ENCODE data around the gene ACVR2A. TPM values are rescaled to one million over a fixed set of nuclear protein-coding genes. Genes with fewer than 3 reads are reported as not detected.

Gene ACVR2A
- total RNA-seq, 1 donor from 2014 or later, result 6.5 TPM

- TF ChIP-seq CTCF (conservative IDR thresholded peaks at IDR 0.05; ENCODE audit: low read depth, low read length), result no peak
- DNase-seq (ENCODE audit: low read depth), result no peak
- H3K4me3 ChIP-seq (ENCODE audit: low read depth, low read length), result no peak overlapping the region
Observed at GRCh38 chr2:147854557-147855134, 9.8 kb downstream of the ACVR2A start.

- no peak for TF ChIP-seq CTCF (conservative IDR thresholded peaks at IDR 0.05; ENCODE audit: low read depth, low read length)
- H3K4me3 ChIP-seq (ENCODE audit: low read depth, low read length), result no peak overlapping the region
- DNase-seq (ENCODE audit: low read depth), result no peak
Observed at GRCh38 chr2:147855316-147855715, 10.5 kb downstream of the ACVR2A start.

GRCh38 chr2:147855977-147856376, 11.1 kb downstream of the ACVR2A start:
- H3K4me3 ChIP-seq (ENCODE audit: low read depth, low read length), result no peak overlapping the region
- TF ChIP-seq CTCF (conservative IDR thresholded peaks at IDR 0.05; ENCODE audit: low read depth, low read length), result no peak
- no peak for DNase-seq (ENCODE audit: low read depth)

DNA sequence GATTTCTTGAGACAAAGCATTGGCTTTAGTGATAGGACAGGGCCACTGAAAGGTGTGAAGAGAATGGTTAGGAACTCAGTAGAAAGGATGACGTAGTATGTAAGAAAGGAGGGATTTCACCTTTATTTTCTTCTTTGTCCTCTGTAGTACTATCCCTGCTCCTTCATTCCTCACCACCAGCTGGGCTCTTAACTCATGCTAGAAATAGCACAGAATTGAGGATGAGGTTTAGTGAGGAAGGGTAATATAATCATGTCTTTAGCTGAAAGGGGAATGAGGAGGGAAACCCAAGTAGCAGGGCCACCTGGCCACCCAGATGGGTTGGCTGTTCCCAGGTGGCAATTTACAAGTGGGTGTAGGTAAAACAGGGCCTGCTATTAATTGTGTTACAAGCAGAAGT, 15.2 kb downstream of the ACVR2A start:
- H3K4me3 ChIP-seq (ENCODE audit: low read depth, low read length), result no peak overlapping the region
- no peak for DNase-seq (ENCODE audit: low read depth)
- TF ChIP-seq CTCF (conservative IDR thresholded peaks at IDR 0.05; ENCODE audit: low read depth, low read length), result no peak

DNA sequence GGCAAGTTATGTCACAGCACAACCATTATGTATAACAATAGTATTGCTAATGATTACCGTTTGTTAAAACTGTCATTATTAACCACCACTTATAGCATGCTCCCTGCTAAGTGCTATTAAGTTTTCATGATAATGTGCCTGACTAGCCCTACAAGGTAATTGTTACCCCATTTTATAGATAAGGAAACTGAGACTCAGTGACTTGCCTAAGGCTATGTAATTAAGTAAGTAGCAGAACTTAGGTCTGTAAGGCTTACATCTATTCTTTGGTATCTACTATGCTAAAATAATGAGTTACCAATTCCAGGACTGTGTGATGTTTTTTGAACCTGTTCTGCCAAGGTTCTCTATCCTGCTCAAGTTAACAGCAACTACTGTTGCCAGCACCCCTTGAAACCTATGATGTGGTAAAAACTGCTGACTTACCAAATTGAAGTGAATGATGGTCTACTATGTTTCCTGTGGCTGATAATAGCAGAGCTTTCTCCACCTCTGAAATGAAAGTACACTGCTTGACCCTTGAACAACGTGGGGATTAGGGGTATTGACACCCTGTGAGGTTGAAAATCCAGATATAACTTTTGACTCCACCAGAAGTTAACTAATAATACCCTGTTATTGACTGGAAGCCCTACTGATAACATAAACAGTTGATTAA, 18.2 kb downstream of the ACVR2A start:
- no peak overlapping the region for H3K4me3 ChIP-seq (ENCODE audit: low read depth, low read length)
- peak; percentile 6 for DNase-seq (ENCODE audit: low read depth)
- TF ChIP-seq CTCF (conservative IDR thresholded peaks at IDR 0.05; ENCODE audit: low read depth, low read length), result no peak

DNA sequence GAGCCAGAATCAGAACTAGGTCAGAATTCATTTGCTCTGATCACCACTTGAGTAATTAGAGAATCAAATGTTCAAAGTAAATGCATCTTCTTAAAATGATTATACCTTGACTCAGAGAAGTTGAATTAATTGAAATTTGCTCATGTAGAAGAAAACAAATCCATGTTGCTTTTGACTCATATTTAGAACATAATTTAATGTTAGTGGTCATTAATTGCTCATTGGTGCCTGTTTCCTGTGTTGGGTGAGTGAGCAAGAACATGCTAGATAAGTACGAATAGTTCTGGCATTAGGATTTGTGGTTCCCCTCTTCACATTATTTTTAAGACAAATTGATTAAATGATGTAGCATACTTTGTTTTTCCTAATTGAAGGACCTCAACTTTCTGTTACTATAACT, 19.0 kb downstream of the ACVR2A start:
- no peak for TF ChIP-seq CTCF (conservative IDR thresholded peaks at IDR 0.05; ENCODE audit: low read depth, low read length)
- peak; percentile 19 for DNase-seq (ENCODE audit: low read depth)

DNA sequence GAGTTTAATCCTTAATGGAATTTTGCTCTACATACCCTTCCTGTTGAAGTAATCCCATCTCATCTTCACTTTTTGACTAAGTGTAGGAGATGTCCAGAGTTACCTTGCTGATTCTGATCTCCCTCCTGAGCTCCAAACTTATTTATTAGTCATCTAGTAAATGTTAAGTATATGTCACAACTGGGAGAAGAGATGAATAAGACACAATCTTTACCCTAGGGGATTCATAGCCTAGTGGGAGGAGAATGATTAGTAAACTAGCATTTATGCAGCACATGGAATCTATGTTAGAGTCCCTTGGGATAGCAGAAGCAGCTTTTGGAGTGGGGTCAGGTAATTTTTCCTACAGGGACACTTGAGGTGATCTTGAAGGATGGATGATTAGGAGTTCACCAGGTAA, 20.7 kb downstream of the ACVR2A start:
- no peak for DNase-seq (ENCODE audit: low read depth)
- no peak for TF ChIP-seq CTCF (conservative IDR thresholded peaks at IDR 0.05; ENCODE audit: low read depth, low read length)
- H3K4me3 ChIP-seq (ENCODE audit: low read depth, low read length), result no peak overlapping the region

More for the DNA sequence above, 19.0 kb downstream of the ACVR2A start:
- H3K4me3 ChIP-seq (ENCODE audit: low read depth, low read length), result no peak overlapping the region

Data from epithelial cell of proximal tubule (primary cell).